Measurements from ENCODE around the gene MDP1.

MDP1 gene

GRCh38 chr14:24194186-24194872 lies 21.5 kb downstream of the MDP1 start:
- TF ChIP-seq CTCF (conservative IDR thresholded peaks at IDR 0.05; ENCODE audit: low read depth), result no peak
- ChIA-PET CTCF (interaction anchor here (0.6 kb wide), 1 partner anchor 49 kb away, joined by 3 read pairs; no protein-coding TSS in a partner anchor), POLR2A (ENCODE audit: low non-redundant PET) (interaction anchor here (0.6 kb wide), 1 partner anchor 29 kb away, joined by 4 read pairs; no protein-coding TSS in a partner anchor)
- H3K27ac ChIP-seq, result peak overlapping the region; percentile 92
- no peak for DNase-seq (ENCODE audit: low spot score)

- ChIA-PET CTCF (no interaction called here), POLR2A (ENCODE audit: low non-redundant PET) (no interaction called here)
- no peak for DNase-seq (ENCODE audit: low spot score)
- H3K27ac ChIP-seq, result no peak overlapping the region
- no peak for TF ChIP-seq CTCF (conservative IDR thresholded peaks at IDR 0.05; ENCODE audit: low read depth)
Measured at GRCh38 chr14:24192933-24193332, 22.9 kb downstream of the MDP1 start.

- ChIA-PET POLR2A (ENCODE audit: low non-redundant PET) (no interaction called here), CTCF (no interaction called here)
Measured at GRCh38 chr14:24190416-24190815, 25.4 kb downstream of the MDP1 start.

GRCh38 chr14:24189460-24189859 lies 26.4 kb downstream of the MDP1 start:
- no peak for TF ChIP-seq CTCF (conservative IDR thresholded peaks at IDR 0.05; ENCODE audit: low read depth)
- CTCF ChIA-PET, result interaction anchor here (0.7 to 0.9 kb wide), 2 partner anchors 9 to 119 kb away, joined by 3 read pairs; partner anchors contain the start of gene CIDEB
- no peak for DNase-seq (ENCODE audit: low spot score)
- POLR2A ChIA-PET (ENCODE audit: low non-redundant PET), result interaction anchor here (0.5 kb wide), 1 partner anchor 23 kb away, joined by 4 read pairs; no protein-coding TSS in a partner anchor
- peak overlapping the region; percentile 40 for H3K27ac ChIP-seq

More at GRCh38 chr14:24190416-24190815, 25.4 kb downstream of the MDP1 start:
- H3K27ac ChIP-seq, result 0 out of 2 replicates have a peak overlapping the region, but pooled peaks have one; percentile 15
- DNase-seq (ENCODE audit: low spot score), result no peak
- TF ChIP-seq CTCF (conservative IDR thresholded peaks at IDR 0.05; ENCODE audit: low read depth), result no peak

GRCh38 chr14:24189059-24189375 lies 26.8 kb downstream of the MDP1 start:
- ChIA-PET POLR2A (ENCODE audit: low non-redundant PET) (interaction anchor here (0.5 kb wide), 1 partner anchor 23 kb away, joined by 4 read pairs; no protein-coding TSS in a partner anchor), CTCF (interaction anchor here (0.7 to 0.9 kb wide), 2 partner anchors 9 to 119 kb away, joined by 3 read pairs; partner anchors contain the start of gene CIDEB)
- no peak for DNase-seq (ENCODE audit: low spot score)
- TF ChIP-seq CTCF (conservative IDR thresholded peaks at IDR 0.05; ENCODE audit: low read depth), result no peak
- peak overlapping the region; percentile 78 for H3K27ac ChIP-seq

- POLR2A ChIA-PET (ENCODE audit: low non-redundant PET), result interaction anchor here (0.5 kb wide), 1 partner anchor 24 kb away, joined by 4 read pairs; no protein-coding TSS in a partner anchor
- peak; percentile 98 for DNase-seq (ENCODE audit: low spot score)
- TF ChIP-seq CTCF (conservative IDR thresholded peaks at IDR 0.05; ENCODE audit: low read depth), result no peak
- CTCF ChIA-PET, result interaction anchor here (0.6 to 0.9 kb wide), 3 partner anchors 8 to 120 kb away, joined by 3 read pairs; partner anchors contain the start of genes CIDEB and MDP1
- peak within 1 kb of the TSS; percentile 78 for H3K27ac ChIP-seq
Measured at GRCh38 chr14:24188251-24189058, 27.4 kb downstream of the MDP1 start, which contains the start of gene IPO4. TSS of gene IPO4 (minus strand) at chr14:24188816. CDS start at chr14:24188787, 29 bp downstream.

Data from RWPE1 (cell line).